ENCODE data around the gene GTF2A1L.

Gene GTF2A1L

DNA sequence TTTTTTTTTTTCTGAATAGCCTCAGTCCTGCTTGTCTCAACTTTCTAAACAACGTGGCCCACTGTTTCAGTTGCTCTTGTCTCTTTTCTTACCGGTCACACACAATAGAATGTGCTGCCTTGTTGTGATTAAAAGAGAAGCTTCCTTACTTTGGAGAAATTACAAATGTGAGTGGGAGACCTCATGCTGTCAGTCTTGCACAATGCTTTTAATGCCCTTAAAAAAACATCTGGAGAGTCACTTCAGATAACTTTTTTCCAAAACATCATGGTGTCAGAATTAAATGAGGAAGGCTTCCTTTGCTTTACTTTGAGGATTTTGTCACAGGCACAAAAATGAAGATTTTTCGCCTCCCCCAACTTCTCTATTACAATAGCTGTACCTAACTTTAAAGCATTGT, 100.2 kb downstream of the GTF2A1L start:
- Histone ChIP-seq H3K4me3 (ENCODE audit: low read depth, low read length) (no peak overlapping the region), H3K4me1 (ENCODE audit: control insufficient read depth, insufficient read depth, low read length) (peaks cover 10% of the 10 kb centered on the region; the same call in 1 of the 2 replicates)

DNA sequence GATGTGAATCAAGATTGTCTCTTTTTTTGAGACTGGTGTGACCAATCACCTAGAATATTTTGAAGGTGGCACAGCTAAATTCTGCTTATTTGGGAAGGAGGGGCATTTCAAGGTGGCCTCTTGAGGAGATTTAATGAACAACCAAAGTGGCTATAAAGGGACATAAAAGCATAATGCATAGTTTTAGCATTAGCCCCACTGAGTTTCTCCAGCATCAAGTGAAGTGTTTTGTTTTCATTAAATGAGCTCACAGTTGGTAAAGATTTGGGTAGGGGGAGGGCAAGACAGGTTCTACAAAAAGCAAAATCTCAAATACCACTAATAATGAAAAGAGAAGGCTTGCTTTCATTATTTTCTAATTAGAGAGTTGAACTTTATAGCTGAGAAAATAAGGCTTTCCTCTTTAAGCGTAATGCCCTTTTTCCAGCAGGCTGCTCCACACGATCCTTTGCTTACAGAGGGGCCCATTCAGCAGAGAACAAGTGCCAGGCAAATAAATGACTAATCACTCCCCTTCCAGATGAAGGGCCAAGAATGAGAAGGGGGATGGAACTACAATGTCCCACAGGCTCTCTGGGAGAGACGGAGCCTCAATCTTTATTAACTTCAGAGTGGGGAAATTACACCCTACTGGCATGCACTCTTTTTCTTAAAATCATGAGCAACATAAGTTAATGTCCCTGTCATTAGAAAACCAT, 102.0 kb downstream of the GTF2A1L start:
- no peak overlapping the region for H3K4me3 ChIP-seq (ENCODE audit: low read depth, low read length)
- H3K27me3 ChIP-seq (ENCODE audit: control insufficient read depth, insufficient read depth, low read length) = no peaks in the 10 kb centered on the region
- H3K4me1 ChIP-seq (ENCODE audit: control insufficient read depth, insufficient read depth, low read length) = peaks cover 10% of the 10 kb centered on the region; the same call in 1 of the 2 replicates
- no peak overlapping the region for H3K9ac ChIP-seq (ENCODE audit: low read depth, low read length)
- no peaks in the 10 kb centered on the region for H3K36me3 ChIP-seq (ENCODE audit: control insufficient read depth, insufficient read depth, low read length)
- no peak overlapping the region for H3K27ac ChIP-seq (ENCODE audit: low read depth, low read length)
- H3K9me3 ChIP-seq (ENCODE audit: control insufficient read depth, insufficient read depth, low read length) = no peaks in the 10 kb centered on the region

More for the DNA sequence above, 100.2 kb downstream of the GTF2A1L start:
- Histone ChIP-seq H3K27me3 (ENCODE audit: control insufficient read depth, insufficient read depth, low read length) (no peaks in the 10 kb centered on the region), H3K27ac (ENCODE audit: low read depth, low read length) (no peak overlapping the region), H3K9me3 (ENCODE audit: control insufficient read depth, insufficient read depth, low read length) (no peaks in the 10 kb centered on the region), H3K36me3 (ENCODE audit: control insufficient read depth, insufficient read depth, low read length) (no peaks in the 10 kb centered on the region), H3K9ac (ENCODE audit: low read depth, low read length) (no peak overlapping the region)

DNA sequence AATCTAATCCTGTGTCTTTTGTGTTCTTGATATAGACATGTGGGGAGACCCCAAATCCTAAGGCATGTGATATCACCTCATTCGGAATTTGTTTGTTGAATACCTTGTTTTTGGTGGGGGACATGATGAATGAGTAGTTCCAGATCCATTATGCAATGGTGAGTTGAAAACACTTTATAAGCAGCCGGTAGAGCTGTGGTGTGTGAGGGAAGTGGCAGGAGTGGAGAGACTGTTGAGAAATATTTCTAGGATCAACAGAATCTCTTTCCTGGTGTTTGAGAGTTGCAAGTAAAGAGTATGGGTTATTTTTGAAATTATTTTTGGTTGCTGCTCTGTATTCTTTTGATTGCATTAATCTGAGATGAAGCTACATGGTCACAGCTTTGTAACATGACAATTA, 103.5 kb downstream of the GTF2A1L start:
- no peak overlapping the region for H3K27ac ChIP-seq (ENCODE audit: low read depth, low read length)
- H3K4me1 ChIP-seq (ENCODE audit: control insufficient read depth, insufficient read depth, low read length) = peaks cover 10% of the 10 kb centered on the region; the same call in 1 of the 2 replicates
- no peak overlapping the region for H3K4me3 ChIP-seq (ENCODE audit: low read depth, low read length)
- H3K27me3 ChIP-seq (ENCODE audit: control insufficient read depth, insufficient read depth, low read length) = no peaks in the 10 kb centered on the region
- no peak overlapping the region for H3K9ac ChIP-seq (ENCODE audit: low read depth, low read length)
- no peaks in the 10 kb centered on the region for H3K36me3 ChIP-seq (ENCODE audit: control insufficient read depth, insufficient read depth, low read length)
- H3K9me3 ChIP-seq (ENCODE audit: control insufficient read depth, insufficient read depth, low read length) = no peaks in the 10 kb centered on the region

DNA sequence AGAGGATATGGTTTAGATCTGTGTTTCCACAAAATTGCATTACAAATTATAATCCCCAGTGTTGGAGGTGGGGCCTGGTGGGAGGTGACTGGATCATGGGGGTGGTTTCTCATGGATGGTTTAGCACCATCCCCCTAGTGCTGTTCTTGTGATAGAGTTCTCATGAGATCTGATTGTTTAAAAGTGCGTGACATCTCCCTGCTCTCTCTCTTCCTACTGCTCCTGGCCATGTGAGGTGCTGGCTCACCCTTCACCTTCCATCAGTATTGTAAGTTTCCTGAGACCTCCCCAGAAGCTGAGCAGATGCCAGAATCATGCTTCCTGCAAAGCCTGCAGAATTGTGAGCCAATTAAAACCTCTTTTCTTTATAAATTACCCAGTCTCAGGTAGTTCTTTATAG, 104.7 kb downstream of the GTF2A1L start:
- Histone ChIP-seq H3K9me3 (ENCODE audit: control insufficient read depth, insufficient read depth, low read length) (no peaks in the 10 kb centered on the region), H3K27ac (ENCODE audit: low read depth, low read length) (no peak overlapping the region), H3K9ac (ENCODE audit: low read depth, low read length) (no peak overlapping the region), H3K4me1 (ENCODE audit: control insufficient read depth, insufficient read depth, low read length) (peaks cover 10% of the 10 kb centered on the region; the same call in 1 of the 2 replicates), H3K4me3 (ENCODE audit: low read depth, low read length) (no peak overlapping the region), H3K36me3 (ENCODE audit: control insufficient read depth, insufficient read depth, low read length) (no peaks in the 10 kb centered on the region), H3K27me3 (ENCODE audit: control insufficient read depth, insufficient read depth, low read length) (no peaks in the 10 kb centered on the region)

DNA sequence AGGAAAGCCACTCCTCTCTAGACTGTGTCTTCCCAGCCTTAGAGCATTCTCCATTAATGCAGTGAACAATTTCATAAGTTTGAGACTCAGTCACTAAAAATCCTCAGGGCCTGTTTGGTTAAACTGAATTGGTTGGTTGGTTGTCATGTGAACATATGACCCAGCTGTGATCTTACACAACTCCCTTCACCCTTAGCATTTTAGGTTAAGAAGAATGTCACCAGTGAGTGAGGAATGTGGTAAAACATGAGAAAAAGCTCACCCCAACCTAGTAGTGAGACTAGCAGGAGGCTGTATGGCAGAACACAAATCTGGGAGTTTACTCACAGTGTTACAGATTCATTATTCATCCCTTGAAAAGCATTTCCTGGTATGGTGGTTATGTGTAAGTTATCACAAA, 105.5 kb downstream of the GTF2A1L start:
- Histone ChIP-seq H3K36me3 (ENCODE audit: control insufficient read depth, insufficient read depth, low read length) (no peaks in the 10 kb centered on the region), H3K27me3 (ENCODE audit: control insufficient read depth, insufficient read depth, low read length) (no peaks in the 10 kb centered on the region), H3K4me1 (ENCODE audit: control insufficient read depth, insufficient read depth, low read length) (peaks cover 7% of the 10 kb centered on the region; the same call in 1 of the 2 replicates), H3K9me3 (ENCODE audit: control insufficient read depth, insufficient read depth, low read length) (no peaks in the 10 kb centered on the region), H3K27ac (ENCODE audit: low read depth, low read length) (no peak overlapping the region), H3K9ac (ENCODE audit: low read depth, low read length) (no peak overlapping the region), H3K4me3 (ENCODE audit: low read depth, low read length) (no peak overlapping the region)

DNA sequence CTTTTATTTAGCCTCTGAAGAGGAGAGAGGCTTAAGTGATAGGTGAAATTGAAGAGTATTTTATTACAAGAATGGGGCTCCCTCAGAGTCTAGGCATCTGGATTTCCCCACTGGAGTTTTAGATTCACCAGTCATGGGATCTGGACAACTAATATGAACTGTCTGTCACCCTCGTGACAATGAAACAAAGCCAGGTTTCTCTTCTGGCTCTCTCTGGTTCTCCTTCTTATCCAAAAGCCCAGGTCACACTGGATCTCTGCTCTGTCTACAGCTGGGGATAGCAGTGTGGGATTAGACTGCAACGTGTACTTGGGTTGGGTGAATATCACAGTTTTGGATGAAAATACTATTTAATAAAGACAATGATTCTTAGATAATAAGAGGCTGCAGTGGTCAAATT, 106.6 kb downstream of the GTF2A1L start:
- H3K9me3 ChIP-seq (ENCODE audit: control insufficient read depth, insufficient read depth, low read length) = no peaks in the 10 kb centered on the region
- H3K27ac ChIP-seq (ENCODE audit: low read depth, low read length) = no peak overlapping the region
- H3K4me3 ChIP-seq (ENCODE audit: low read depth, low read length) = no peak overlapping the region
- peaks cover 9% of the 10 kb centered on the region; the same call in 1 of the 2 replicates for H3K4me1 ChIP-seq (ENCODE audit: control insufficient read depth, insufficient read depth, low read length)
- H3K27me3 ChIP-seq (ENCODE audit: control insufficient read depth, insufficient read depth, low read length) = no peaks in the 10 kb centered on the region
- no peaks in the 10 kb centered on the region for H3K36me3 ChIP-seq (ENCODE audit: control insufficient read depth, insufficient read depth, low read length)
- no peak overlapping the region for H3K9ac ChIP-seq (ENCODE audit: low read depth, low read length)

DNA sequence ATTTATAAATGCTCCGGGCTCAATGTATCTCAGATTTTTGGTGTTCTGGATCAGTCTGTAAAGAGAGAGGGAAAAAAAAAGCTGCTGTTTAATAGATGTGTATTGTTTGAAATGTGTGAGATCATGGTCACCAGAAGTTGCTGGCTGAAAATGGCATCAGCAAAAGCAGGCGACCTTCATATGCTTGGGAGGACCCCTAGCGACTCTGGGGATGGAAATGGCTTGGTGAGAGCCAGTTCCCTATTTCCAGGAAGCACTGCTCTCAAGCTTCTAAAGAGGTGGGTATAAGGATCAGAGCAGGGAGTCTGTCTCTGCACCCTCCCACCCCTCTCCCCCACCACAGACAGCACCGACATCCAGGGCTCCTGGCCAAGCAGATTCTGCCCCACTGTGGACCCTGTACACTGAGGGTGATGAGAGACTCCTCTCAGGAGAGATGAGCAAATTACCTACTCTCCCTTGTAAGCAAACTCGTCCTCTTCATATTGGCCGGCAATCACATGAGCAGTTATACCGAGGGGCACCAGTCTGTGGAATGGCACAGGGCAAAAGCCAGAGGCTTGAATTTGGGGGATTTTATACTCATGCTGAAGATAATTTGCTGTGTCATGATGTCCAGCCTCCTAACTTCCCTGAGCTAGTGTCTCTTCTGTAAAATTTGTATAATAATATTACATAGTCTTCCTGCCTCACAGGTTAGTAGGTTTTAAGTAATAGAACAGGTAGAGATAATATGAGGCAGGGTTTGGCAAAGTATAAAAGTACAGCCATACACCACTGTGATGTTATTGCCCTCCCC, 108.2 kb downstream of the GTF2A1L start:
- Histone ChIP-seq H3K4me3 (ENCODE audit: low read depth, low read length) (no peak overlapping the region), H3K9ac (ENCODE audit: low read depth, low read length) (no peak overlapping the region), H3K9me3 (ENCODE audit: control insufficient read depth, insufficient read depth, low read length) (no peaks in the 10 kb centered on the region), H3K4me1 (ENCODE audit: control insufficient read depth, insufficient read depth, low read length) (peaks cover 19% of the 10 kb centered on the region), H3K27ac (ENCODE audit: low read depth, low read length) (no peak overlapping the region), H3K27me3 (ENCODE audit: control insufficient read depth, insufficient read depth, low read length) (no peaks in the 10 kb centered on the region), H3K36me3 (ENCODE audit: control insufficient read depth, insufficient read depth, low read length) (no peaks in the 10 kb centered on the region)

DNA sequence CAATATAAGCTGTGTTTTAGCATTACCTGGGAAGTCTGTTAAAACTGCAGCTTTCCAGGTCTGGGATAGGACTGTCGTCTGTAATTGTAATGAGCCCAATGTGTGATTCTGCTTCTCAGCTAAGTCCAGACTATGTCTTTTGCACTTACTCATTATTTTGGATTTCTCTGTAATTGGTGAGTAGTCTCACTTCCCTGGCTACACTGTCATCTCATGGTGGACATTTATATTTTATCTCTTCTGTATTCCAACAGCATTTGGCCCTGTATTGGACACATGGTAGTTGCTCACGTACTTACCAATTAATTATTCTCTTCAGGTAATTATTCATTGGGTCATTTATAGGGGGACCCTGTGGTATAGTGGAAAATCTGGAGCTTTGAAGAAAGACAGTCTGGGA, 109.9 kb downstream of the GTF2A1L start:
- no peaks in the 10 kb centered on the region for H3K36me3 ChIP-seq (ENCODE audit: control insufficient read depth, insufficient read depth, low read length)
- no peak overlapping the region for H3K27ac ChIP-seq (ENCODE audit: low read depth, low read length)
- no peaks in the 10 kb centered on the region for H3K27me3 ChIP-seq (ENCODE audit: control insufficient read depth, insufficient read depth, low read length)
- no peak overlapping the region for H3K9ac ChIP-seq (ENCODE audit: low read depth, low read length)
- no peak overlapping the region for H3K4me3 ChIP-seq (ENCODE audit: low read depth, low read length)
- H3K4me1 ChIP-seq (ENCODE audit: control insufficient read depth, insufficient read depth, low read length) = peaks cover 19% of the 10 kb centered on the region
- H3K9me3 ChIP-seq (ENCODE audit: control insufficient read depth, insufficient read depth, low read length) = no peaks in the 10 kb centered on the region

DNA sequence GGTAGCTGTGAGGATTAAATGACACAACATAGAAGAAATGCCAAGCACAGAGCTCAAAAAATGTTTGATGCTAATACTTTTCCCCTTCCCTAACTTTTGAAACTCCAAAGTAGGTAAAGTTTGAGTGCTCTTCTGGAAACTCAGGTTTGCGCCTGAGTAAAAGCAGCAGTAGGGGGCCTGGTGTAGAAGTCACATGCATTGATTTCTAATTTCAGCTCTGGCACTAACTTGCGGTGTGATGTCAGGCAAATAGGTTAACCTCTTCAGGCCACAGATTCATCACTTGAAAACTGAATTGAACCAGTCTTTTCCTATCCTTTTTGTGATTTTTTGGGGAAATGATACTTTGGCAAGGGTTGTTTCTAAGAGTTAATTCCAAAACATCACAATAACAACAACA, 110.6 kb downstream of the GTF2A1L start:
- H3K4me3 ChIP-seq (ENCODE audit: low read depth, low read length) = no peak overlapping the region
- no peaks in the 10 kb centered on the region for H3K9me3 ChIP-seq (ENCODE audit: control insufficient read depth, insufficient read depth, low read length)

DNA sequence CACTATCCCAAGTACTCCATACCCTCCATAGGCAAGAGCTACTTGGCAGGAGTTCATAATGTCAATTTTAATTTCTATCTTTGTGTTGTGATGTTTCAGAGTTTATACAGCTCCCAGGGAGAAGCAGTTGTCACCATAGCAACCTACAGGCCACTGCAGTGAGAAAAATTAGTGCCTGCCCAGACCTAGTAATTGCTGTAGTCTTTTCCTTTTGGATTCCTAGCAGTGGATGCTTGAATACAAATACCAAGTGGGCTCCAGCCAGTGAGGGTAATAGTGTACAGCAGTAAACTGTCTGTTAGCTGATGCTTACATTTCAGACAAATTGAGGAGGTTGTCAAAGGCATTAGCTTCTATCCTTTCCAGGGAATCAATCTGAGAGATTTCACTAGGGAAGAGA, 111.2 kb downstream of the GTF2A1L start:
- H3K27ac ChIP-seq (ENCODE audit: low read depth, low read length) = no peak overlapping the region
- H3K9ac ChIP-seq (ENCODE audit: low read depth, low read length) = no peak overlapping the region
- H3K4me1 ChIP-seq (ENCODE audit: control insufficient read depth, insufficient read depth, low read length) = peaks cover 28% of the 10 kb centered on the region
- H3K36me3 ChIP-seq (ENCODE audit: control insufficient read depth, insufficient read depth, low read length) = no peaks in the 10 kb centered on the region
- no peak overlapping the region for H3K4me3 ChIP-seq (ENCODE audit: low read depth, low read length)
- no peaks in the 10 kb centered on the region for H3K9me3 ChIP-seq (ENCODE audit: control insufficient read depth, insufficient read depth, low read length)
- H3K27me3 ChIP-seq (ENCODE audit: control insufficient read depth, insufficient read depth, low read length) = no peaks in the 10 kb centered on the region

More for the DNA sequence above, 110.6 kb downstream of the GTF2A1L start:
- peaks cover 24% of the 10 kb centered on the region for H3K4me1 ChIP-seq (ENCODE audit: control insufficient read depth, insufficient read depth, low read length)
- H3K36me3 ChIP-seq (ENCODE audit: control insufficient read depth, insufficient read depth, low read length) = no peaks in the 10 kb centered on the region
- no peak overlapping the region for H3K27ac ChIP-seq (ENCODE audit: low read depth, low read length)
- no peaks in the 10 kb centered on the region for H3K27me3 ChIP-seq (ENCODE audit: control insufficient read depth, insufficient read depth, low read length)
- H3K9ac ChIP-seq (ENCODE audit: low read depth, low read length) = no peak overlapping the region
